ENCODE measurements around the gene MMP17. TPM values are rescaled to one million over a fixed set of nuclear protein-coding genes. Genes with fewer than 3 reads are reported as not detected.

Gene MMP17
- total RNA-seq, 6 donors from 2014 or later: 3.1 to 7.1 (median 5.9) TPM

GRCh38 chr12:131896080-131896810 lies 68.1 kb downstream of the MMP17 start:
- H3K27me3 ChIP-seq: no peaks in the 10 kb centered on the region
- TF ChIP-seq CTCF (IDR thresholded peaks at IDR 0.05) (no peak), POLR2AphosphoS5 (IDR thresholded peaks at IDR 0.05) (peak; percentile 75 to 95), POLR2A (IDR thresholded peaks at IDR 0.05) (peak in 3 of 4 donors; percentile 89 to 99 (median 94))
- H3K27ac ChIP-seq: peak overlapping the region; percentile 89 to 99 (median 96)
- H3K4me1 ChIP-seq: peaks cover 23 to 39% (median 26%) of the 10 kb centered on the region in 4 donors
- peak overlapping the region; percentile 51 to 84 (median 69) for H3K4me3 ChIP-seq
- WGBS, 2 donors: 2 to 9% methylated on average over 6 to 8 of the region's 39 CpGs
- H3K36me3 ChIP-seq: peaks cover 0 to 8% (median 0%) of the 10 kb centered on the region in 4 donors
- ATAC-seq (ENCODE audit: low FRiP score in 2 of 2) (peak; percentile 92 to 94), DNase-seq (peak; percentile 97 to 98)
- no peaks in the 10 kb centered on the region for H3K9me3 ChIP-seq

- 36 to 42% methylated on average over 9 to 14 of the region's 14 CpGs for WGBS, 2 donors
- Histone ChIP-seq H3K9me3 (no peaks in the 10 kb centered on the region), H3K4me1 (peaks cover 29 to 45% (median 32%) of the 10 kb centered on the region in 4 donors), H3K27ac (peak overlapping the region; percentile 89 to 99 (median 96)), H3K36me3 (peaks cover 0 to 8% (median 0%) of the 10 kb centered on the region in 4 donors), H3K4me3 (peak overlapping the region in 3 of 4 donors; percentile 51 to 84 (median 79)), H3K27me3 (no peaks in the 10 kb centered on the region)
- DNase-seq (peak in 1 of 2 donors; percentile 68), ATAC-seq (ENCODE audit: low FRiP score in 2 of 2) (peak in 1 of 2 donors; percentile 76)
- TF ChIP-seq POLR2A (IDR thresholded peaks at IDR 0.05) (no peak), CTCF (IDR thresholded peaks at IDR 0.05) (peak in 1 of 6 experiments; percentile 4), POLR2AphosphoS5 (IDR thresholded peaks at IDR 0.05) (no peak), EP300 (IDR thresholded peaks at IDR 0.05) (no peak)
Measured at GRCh38 chr12:131896811-131897270, 68.6 kb downstream of the MMP17 start.

- peaks cover 0 to 8% (median 0%) of the 10 kb centered on the region in 4 donors for H3K36me3 ChIP-seq
- ATAC-seq (ENCODE audit: low FRiP score in 2 of 2) (no peak), DNase-seq (no peak)
- TF ChIP-seq CTCF (IDR thresholded peaks at IDR 0.05): no peak
- no peak for TF ChIP-seq POLR2AphosphoS5 (IDR thresholded peaks at IDR 0.05)
- no peak for TF ChIP-seq EP300 (IDR thresholded peaks at IDR 0.05)
- TF ChIP-seq POLR2A (IDR thresholded peaks at IDR 0.05): no peak
- peak overlapping the region in 1 of 4 donors; percentile 84 for H3K4me3 ChIP-seq
- WGBS, 2 donors: 93 to 94% methylated on average over 18 of the region's 18 CpGs
- no peaks in the 10 kb centered on the region for H3K9me3 ChIP-seq
- H3K4me1 ChIP-seq: peaks cover 33 to 50% (median 36%) of the 10 kb centered on the region in 4 donors
- peak overlapping the region; percentile 89 to 99 (median 96) for H3K27ac ChIP-seq
- no peaks in the 10 kb centered on the region for H3K27me3 ChIP-seq
Measured at GRCh38 chr12:131897276-131897675, 69.1 kb downstream of the MMP17 start.

GRCh38 chr12:131897875-131898274 lies 69.7 kb downstream of the MMP17 start:
- 88 to 100% methylated on average over 4 to 9 of the region's 9 CpGs for WGBS, 2 donors
- peak overlapping the region in 1 of 4 donors; percentile 30 for H3K27ac ChIP-seq
- H3K4me1 ChIP-seq: peaks cover 39 to 56% (median 42%) of the 10 kb centered on the region in 4 donors
- no peaks in the 10 kb centered on the region for H3K9me3 ChIP-seq
- no peak for DNase-seq
- TF ChIP-seq POLR2AphosphoS5 (IDR thresholded peaks at IDR 0.05) (no peak), CTCF (IDR thresholded peaks at IDR 0.05) (no peak), POLR2A (IDR thresholded peaks at IDR 0.05) (no peak), EP300 (IDR thresholded peaks at IDR 0.05) (no peak)
- H3K4me3 ChIP-seq: no peak overlapping the region
- no peak for ATAC-seq (ENCODE audit: low FRiP score in 2 of 2)
- H3K36me3 ChIP-seq: peaks cover 0 to 8% (median 0%) of the 10 kb centered on the region in 4 donors
- no peaks in the 10 kb centered on the region for H3K27me3 ChIP-seq
